T-helper 2 cell (primary cell): ENCODE measurements around the gene ABCB6.
"Not testable (repeated sequence)": the region's sequence is repeated elsewhere in the genome, so short reads cannot be mapped to it uniquely, and the experiment has no call there.

Experiments used
- DNase-seq, 5 experiments: peaks; one replicate each; pipeline versions ENCODE4 v3.0.0 to v3.0.0-alpha.2; 2012 to 2022
- total RNA-seq, 2 donors: gene quantifications; one replicate each; lab custom pipeline; 2026; lab: John Stamatoyannopoulos, UW

Gene ABCB6
- total RNA-seq: 0.67 to 2.2 reads per million in 2 donors

DNA sequence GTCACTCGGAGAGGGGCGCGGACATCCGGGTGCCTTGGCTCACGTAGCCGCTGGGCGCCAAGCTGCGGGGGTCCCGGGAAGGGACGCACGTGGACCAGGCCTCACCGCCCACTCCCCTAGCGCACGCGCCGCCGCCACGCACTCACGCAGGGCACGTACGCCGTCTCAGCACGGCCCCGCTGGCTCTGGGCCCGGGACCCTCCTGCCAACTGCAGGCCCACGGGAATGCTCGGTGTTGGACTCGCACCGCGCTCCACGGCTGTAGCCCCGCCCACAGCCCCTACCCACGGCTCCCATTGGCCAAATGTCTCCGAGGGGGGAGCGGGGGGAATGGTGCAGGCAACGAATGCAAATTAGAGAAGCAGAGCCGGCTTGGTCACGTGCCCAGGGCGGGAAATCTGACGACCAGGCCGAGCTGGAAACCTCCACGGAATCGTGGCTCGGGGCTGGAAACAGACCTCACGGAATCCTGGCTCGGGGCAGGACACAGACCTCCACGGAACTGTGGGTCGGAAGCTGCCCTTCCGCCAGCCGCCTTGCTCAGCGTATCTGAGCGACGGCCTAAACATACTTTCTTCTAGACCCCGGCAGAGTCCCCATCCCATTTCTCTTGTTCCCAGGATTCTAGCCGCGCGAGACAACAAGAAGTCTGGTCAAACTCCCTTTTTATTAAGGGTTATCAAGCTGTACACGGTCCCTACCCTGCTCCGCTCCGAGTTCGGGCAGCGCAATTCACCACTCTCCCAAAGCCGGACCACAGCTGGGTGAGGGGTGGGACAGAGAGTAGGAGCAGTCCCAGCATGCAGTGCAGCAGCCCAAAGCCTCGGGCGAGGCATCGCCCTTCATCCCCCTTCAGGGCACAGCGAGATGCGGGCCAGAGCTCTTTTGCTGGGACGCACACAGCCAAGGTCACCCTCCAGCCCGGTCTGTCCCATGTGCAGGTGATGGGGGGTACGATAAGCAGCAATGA is at the start of gene ABCB6:
Gene ABCB6, minus strand, starts transcription at position 227 of the 970 bp plus-strand sequence. CDS start 285 bp downstream, outside the sequence.
- peak; percentile 71 to 93 (median 79) for DNase-seq

DNA sequence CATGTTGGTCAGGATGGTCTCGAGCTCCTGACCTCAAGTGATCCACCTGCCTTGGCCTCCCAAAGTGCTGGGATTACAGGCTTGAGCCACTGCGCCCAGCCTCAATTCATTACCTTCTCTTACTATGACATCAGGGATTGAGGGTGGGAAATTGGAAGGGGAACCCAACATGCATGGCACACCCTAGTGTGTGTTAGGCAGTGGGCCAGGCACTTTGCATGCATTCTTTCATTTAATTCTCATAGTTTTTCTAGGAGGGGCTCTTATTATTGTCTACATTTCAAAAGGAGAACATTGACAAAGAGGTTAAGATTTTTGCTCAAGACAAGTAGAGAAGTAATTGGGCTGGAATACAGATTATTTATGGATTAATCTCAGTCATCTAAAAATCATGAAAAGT is 49.5 kb upstream of the ABCB6 start:
- DNase-seq: no peak

DNA sequence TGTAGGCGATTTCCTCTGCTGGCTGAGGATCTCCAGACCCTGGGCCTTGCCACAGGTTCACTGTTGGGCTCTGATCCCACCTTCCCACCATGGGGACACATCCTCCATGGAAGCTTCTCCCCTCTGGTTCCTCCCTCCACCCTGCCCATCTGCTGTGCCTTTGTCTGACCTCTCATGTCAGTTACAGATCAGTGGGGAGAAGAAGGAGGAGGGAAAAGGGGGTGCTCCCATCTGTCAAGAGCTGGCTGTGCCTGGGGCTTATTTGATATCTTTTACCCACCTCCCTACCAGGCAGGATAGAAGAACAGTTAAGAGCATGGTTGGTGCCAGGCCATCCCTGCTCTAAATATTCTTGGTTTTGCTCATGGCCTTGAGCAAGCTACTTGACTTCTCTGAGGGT is 48.1 kb upstream of the ABCB6 start:
- no peak for DNase-seq

DNA sequence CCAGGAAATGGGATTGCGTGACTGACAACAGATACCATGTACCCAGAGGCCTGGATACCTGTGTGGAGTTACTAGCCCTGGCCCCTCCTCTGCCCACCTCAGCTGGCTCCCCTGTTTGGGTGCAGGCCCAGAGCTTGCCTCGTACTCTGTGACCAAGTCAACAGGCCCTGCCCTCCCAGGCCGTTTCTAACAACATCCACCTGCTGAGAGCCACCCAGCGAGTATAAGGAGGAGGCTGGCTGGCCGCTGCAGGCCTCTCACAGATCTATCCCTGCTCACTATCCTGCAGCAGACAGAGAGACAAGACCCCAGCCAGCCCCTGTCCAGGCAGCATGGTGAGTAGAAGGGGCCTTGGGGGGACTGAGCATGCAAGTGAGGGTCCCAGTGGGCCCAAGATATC is 47.5 kb upstream of the ABCB6 start:
- DNase-seq: no peak

DNA sequence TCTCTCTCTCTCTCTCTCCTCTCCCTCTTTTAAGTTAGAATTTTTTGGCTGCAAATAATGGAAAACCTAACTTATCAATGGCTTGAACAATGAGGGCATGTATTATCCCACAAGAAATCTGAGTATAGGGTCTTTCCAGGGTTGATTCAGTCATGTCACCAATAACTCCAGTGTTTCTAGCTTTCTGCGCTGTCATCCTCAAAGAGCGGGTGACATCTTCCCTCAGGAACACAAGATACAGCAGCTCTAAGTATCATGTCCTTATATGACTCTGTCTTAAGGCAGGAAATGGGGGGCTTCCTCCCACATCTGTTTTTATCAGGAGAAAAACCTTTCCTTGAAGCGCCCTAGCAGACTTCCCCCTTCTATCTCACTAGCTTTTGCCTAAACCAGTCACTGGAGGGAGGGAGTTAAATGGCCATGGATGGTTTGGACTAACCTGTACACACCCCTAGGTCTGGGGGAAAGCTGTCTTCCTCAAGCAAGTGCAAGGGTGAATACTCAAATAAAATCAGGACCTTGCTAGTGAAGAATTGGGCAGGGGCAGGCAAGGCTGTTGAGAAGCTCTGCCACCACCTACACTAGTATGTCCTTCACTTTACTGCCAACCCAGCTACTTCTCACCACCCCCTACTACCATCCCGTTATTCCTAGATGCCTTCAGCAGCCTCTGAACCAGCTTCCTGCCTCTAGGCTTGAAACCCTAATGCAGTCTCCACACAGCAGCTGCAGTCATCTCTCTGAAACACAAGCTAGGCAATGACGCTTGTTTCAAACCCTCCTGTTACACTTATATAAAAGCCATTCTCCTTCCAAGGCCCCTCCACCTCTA is 42.5 kb upstream of the ABCB6 start:
- DNase-seq: no peak

DNA sequence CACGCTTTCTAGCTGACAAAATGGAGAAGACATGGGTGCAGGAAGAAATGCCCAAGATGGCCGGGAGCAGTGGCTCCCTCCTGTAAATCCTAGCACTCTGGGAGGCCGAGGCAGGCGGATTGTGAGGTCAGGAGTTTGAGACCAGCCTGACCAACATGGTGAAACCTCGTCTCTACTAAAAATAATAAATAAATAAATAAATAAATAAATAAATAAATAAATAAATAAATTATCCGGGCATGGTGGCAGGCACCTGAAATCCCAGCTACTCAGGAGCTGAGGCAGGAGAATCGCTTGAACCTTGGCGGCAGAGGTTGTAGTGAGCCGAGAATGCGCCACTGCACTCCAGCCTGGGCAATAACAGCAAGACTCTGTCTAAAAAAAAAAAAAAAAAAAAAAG is 40.2 kb upstream of the ABCB6 start:
- not testable (repeated sequence) for DNase-seq

DNA sequence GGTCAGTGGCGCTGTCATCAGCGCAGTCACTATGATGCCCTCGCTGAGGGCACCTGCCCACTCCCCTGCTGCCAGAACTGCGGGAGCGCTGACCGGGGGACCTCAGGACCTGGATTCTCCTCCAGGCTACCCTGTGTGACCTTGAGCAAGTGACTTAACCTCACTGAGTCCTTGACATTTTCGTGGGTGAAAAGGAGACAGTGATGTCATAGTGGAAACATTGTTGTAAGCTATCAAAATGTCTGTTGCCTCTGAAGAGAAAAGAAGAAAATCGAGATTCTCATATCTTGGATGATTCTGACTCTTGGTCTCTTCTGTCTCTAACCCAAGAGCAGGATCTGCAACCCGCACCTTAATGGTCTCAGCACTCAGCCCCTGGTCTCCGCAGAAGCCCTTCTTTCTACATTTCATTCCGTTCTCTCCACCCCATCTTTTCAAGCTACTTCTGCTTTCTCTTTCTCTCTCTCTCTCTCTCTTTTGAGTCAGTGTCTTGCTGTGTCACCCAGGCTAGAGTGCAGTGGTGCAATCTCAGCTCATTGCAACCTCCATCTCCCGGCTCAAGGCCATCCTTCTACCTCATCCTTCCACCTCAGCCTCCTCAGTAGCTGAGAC is 35.9 kb upstream of the ABCB6 start:
- peak in 3 of 5 experiments; percentile 13 to 77 (median 65) for DNase-seq

DNA sequence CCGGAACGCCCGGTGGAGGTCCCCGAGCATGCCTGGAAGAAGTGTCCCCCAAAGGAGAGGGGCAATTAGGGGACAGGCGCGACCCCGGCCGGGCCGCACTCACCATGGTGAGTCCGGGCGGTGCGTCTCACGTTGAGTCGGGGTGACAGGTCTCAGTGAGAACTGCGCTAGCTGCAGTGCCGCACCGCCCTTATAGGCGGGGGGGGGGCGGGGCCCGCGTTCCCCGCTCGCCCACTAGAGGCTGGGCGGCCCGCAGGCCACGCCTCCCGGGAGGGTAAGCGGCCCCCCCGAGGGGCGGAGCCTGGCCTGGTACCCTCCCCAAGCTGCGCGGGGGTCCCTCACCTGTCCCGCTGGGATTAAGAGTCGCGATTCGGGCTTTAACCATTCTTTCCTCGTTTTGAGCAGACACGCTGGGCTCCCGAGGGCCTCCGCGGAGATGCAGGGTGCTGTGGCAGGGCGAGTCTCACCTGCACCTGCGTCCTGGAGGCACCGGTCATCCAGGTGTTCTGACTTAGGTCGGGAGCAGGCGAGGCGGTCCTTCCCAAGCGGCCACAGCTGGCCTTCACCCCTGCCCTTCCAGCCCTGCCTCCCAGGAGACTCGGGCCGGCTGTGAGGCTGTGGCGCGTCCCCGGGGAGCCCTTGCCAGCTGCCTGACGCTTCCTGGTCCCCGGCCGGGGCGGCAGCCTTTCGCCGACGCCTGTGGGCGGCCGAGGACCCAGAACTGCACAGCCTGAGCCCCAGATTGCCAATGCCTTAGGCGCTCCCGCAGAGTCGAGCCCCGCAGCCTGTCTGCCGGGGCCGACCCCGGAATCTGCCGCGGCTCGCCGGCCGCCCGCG is 35.2 kb upstream of the ABCB6 start, which contains the start of gene TUBA4A:
Gene TUBA4A, minus strand, starts transcription at position 166 of the 837 bp plus-strand sequence. Its CDS starts 60 bp downstream, at position 106.
- peak; percentile 82 to 92 (median 89) for DNase-seq

DNA sequence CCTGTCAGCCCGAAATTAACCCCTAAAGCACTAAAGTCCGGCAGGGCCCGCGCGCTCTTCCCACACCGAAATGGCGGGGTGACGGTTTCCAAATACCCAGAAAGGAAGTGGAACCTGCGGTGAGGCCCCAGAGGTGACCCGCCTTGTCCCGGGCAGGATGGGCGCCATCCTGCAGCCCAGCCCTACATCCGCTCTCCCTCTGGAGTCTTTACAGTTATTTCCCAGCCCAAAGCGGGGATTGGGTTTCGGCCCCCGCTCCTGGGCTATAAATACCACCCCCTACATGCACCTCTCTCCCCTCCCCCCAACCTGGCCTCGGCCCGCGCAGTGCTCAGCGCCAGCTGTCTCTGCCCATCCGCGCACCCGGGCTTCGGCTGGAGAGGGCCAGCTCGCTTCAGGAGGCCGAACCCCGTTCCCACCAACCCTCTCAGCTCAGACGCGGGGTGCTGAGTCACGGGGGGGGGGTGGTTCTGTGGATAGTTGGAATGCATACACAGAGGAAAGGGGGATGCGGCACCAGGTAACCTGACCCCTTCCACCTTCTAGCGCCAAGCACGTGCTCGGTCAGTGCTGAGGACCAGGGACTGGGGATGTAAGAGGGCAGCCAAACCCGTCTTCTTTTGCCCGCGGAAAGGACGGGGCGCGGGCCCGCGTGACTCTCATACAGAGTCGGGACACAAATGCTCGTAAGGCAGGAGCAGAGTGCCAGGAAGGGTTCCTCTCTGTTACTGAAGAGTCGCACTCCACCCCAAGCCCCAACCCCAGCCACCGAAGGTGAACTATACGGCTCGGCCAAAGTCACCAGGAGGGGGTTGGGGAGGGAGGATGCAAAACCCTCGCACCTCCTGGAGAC is 34.4 kb upstream of the ABCB6 start, which contains the start of gene TUBA4B:
Gene TUBA4B, plus strand, starts transcription at position 344 of the 853 bp plus-strand sequence. Its CDS starts 165 bp downstream, at position 509.
- DNase-seq: peak in 3 of 5 experiments; percentile 26 to 83 (median 49)

DNA sequence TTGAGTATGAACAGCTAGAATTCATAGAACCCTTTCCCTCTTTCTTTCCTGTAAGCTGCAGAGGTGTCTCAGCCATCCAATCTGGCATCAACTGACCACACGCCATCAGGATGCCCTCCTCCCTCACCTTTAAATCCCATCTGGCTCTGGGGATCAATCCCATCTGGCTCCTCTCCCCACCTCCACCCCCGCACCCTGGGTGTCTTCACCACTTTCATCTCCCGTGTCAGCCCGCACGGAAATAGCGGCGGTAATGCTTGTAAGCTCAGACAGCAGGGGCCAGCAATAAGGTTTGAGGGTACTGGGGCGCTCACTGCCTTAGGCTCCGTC is 33.8 kb upstream of the ABCB6 start:
- no peak for DNase-seq

DNA sequence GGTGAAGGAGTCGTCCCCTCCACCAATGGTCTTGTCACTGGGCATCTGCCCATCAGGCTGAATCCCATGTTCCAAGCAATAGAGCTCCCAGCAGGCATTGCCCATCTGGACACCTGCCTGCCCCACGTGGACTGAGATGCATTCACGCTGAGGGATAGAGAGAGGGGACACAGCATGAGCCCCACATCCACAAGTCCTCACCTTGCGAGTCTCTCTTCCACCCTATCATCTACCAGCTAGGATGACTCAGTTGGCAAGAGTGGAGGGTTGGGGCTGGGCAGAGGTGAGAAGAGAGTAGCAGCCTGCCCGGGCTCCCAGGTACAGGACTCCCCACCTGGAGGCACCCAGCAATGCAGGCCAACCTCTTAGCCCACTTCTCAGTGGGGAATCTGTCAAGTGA is 33.3 kb upstream of the ABCB6 start:
- DNase-seq: peak in 1 of 5 experiments; percentile 57

DNA sequence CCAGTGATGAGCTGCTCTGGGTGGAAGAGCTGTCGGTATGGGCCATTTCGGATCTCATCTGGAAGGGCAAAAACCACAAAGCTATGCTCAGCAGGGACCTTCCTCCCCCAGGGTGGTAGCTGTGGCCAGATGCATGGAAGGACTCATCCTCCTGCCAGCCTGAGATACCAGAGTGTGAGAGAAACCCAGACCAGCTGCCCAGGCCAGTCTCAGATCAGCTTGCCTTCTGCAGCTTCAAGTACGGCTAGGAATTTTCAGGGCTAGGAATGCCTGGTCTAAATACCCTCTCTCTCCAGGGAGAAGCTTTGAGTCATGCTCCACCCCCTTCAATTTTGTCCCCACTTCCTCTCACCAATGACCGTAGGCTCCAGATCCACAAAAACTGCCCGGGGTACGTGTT is 32.9 kb upstream of the ABCB6 start:
- no peak for DNase-seq

DNA sequence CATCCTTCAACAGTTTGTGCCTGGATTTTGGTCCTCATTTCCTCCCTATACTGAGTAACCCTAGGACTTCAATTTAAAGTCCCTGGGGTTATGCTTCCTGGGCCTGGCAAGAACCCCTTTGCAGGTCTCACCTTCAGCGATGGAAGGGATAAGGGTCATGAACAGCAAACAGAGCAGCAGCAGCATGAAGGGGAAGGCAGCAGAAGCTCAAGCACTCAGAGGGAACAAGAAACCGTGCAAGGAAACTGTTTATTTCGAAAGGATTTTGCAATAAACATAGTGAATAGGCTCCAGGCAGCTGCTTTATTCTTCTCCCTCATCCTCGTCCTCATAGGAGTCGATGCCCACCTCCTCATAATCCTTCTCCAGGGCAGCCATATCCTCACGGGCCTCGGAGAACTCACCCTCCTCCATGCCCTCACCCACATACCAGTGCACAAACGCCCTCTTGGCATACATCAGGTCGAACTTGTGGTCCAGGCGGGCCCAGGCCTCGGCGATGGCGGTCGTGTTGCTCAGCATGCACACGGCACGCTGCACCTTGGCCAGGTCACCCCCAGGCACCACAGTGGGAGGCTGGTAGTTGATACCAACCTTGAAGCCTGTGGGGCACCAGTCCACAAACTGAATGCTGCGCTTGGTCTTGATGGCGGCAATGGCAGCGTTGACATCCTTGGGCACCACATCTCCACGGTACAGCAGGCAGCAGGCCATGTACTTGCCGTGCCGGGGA is 31.5 kb upstream of the ABCB6 start:
- peak in 1 of 5 experiments; percentile 59 for DNase-seq

DNA sequence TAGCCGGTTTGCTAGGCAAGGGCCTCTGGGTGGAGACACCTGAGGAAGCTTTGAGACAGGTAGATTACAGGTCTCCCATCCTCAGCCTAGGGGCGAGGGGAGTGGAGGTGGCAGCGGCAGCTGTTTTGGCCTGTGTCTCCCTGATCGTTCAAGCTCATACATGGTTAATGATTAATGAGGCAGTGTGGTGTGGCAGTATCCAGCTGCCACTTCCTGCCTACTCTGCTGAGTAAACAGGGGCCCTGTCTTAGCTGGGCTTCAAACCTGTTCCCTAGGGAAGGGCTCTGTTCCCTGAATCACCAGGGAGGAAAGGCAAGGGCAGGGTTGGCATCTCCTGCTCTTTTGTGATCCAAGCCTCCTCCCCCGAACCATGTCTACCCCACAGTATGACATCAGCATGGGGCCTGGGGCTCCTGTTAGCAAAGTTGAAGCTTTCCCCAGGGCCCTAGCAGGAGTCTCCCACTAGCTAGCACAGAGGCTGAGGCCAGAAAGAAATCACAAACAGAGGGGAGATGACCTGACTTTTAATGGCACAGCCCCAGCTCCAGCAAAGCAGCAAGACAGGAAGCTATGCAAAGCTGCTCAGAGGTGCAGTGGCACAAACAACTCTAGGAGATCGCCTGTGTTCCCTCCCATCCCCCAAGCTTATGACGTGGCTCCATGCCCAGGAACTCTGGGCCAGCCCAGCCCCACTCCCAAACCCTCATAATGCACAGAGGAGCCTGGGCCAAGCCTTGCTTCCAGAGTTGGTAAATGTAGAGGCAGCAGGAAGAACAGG is 30.6 kb upstream of the ABCB6 start:
- DNase-seq: peak in 3 of 5 experiments; percentile 31 to 89 (median 58)

DNA sequence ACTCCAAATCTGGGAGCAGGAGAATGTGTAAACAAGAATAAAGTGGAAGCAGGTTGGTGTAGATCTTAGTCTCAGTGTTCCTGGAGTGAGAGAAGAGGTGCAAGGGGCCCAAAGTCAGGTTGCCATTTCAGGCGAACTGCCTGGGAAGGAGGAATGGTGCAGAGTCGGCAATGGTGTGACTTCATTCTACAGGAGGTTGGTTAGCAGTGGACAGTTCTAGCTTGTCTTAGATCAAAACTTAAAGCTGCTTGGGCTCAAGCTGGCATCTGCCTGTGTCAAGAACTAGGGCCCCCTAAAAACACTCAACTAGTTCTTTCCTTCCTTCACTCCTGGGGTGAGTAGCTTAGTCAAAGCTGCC is 30.1 kb upstream of the ABCB6 start:
- no peak for DNase-seq

DNA sequence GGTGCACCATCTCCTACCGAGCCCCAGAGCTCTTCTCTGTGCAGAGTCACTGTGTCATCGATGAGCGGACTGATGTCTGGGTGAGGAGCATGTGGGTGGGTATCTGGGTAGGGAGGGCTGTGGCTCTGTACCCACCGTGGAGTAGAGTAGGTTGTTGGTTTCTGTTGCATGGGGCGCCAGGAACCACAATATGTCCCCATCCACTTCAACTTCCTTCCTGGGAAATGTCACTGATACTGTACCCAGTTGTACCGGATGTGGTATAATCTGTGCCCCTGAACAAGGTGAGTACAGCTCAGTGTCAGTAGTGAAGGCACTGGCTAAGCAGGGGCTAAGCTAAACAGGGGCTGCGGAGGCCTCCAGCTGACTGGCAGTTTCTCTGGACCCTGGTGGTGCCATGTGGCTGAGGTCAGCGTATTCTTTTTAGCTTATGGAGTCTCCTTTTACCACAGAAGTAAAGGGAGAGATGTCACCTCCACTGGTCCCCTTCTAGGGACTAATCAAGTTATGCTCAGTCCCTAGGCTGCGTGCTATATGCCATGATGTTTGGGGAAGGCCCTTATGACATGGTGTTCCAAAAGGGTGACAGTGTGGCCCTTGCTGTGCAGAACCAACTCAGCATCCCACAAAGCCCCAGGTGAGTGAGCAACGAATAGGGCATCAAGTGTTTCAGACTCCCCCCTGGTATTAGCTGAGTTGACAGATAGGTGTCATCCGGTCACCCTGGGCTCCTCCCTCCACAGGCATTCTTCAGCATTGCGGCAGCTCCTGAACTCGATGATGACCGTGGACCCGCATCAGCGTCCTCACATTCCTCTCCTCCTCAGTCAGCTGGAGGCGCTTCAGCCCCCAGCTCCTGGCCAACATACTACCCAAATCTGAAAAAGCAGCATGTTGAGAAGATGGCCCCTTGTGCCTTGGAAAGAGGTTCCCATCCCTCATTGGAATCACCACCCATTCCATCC is 29.2 kb upstream of the ABCB6 start:
- peak in 4 of 5 experiments; percentile 48 to 98 (median 69) for DNase-seq

DNA sequence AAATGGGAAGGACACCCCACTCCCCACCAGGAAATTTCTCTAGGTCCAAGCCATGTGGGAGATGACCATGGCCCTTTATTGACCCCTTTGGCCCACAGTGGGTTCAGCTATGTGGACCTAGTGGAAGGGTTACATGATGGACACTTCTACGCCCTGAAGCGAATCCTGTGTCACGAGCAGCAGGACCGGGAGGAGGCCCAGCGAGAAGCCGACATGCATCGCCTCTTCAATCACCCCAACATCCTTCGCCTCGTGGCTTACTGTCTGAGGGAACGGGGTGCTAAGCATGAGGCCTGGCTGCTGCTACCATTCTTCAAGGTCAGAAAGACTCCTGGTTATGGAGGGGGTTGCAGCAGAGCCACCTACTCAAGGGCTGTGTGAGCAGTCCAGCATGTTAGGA is 27.8 kb upstream of the ABCB6 start:
- DNase-seq: no peak

DNA sequence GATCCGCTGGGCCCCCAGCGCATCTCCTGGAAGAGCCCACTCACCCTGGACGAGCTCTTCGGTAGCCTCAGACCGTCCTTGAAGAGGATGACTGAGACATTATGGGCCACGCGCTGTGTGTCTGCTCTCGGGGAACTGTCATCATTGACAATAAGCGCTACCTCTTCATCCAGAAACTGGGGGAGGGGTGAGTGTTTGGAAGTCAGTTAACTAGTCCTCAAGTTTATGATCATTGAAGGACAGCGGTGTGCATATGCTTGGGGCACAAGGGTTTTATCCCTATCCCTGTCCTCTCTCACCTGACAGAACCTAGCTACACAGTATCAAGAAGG is 27.1 kb upstream of the ABCB6 start:
- DNase-seq: peak in 1 of 5 experiments; percentile 51
